ENCODE data around the gene KCP. TPM values are rescaled to one million over a fixed set of nuclear protein-coding genes. Genes with fewer than 3 reads are reported as not detected.

The KCP gene
- polyA plus RNA-seq, 1 of the 3 experiments (the other 2 are of a cell fraction) = not detected

- peaks cover 0 to 11% of the 10 kb centered on the region in 2 experiments; a peak in 2 of 4 replicates for H3K4me1 ChIP-seq (ENCODE audit: control insufficient read depth in 1 of 2, insufficient read depth in 2 of 2, low read depth in 1 of 2, low read length in 1 of 2)
- H2AFZ ChIP-seq (ENCODE audit: low read depth) = no peak overlapping the region
- peaks cover 8% of the 10 kb centered on the region for H3F3A ChIP-seq (replicated peaks; ENCODE audit: insufficient read depth)
- peaks cover 43% of the 10 kb centered on the region for H3K79me2 ChIP-seq (ENCODE audit: insufficient read depth)
- H3K4me3 ChIP-seq (ENCODE audit: low read depth in 2 of 2, low read length in 1 of 2) = no peak overlapping the region
- H3K4me2 ChIP-seq = no peak overlapping the region
- TF ChIP-seq ZBTB33 (IDR thresholded peaks at IDR 0.05; ENCODE audit: borderline replicate concordance, low read depth) (no peak), FOXM1 (IDR thresholded peaks at IDR 0.05; ENCODE audit: low read depth) (no peak), GABPA (IDR thresholded peaks at IDR 0.05; ENCODE audit: low read depth) (no peak), REST (IDR thresholded peaks at IDR 0.05; ENCODE audit: low read depth, low read length) (no peak), YY1 (IDR thresholded peaks at IDR 0.05; ENCODE audit: low read depth) (no peak), PBX3 (IDR thresholded peaks at IDR 0.05) (no peak), NRF1 (IDR thresholded peaks at IDR 0.05; ENCODE audit: low read depth, low read length) (no peak), TEAD4 (IDR thresholded peaks at IDR 0.05; ENCODE audit: borderline replicate concordance, insufficient read depth) (no peak), TAF1 (IDR thresholded peaks at IDR 0.05; ENCODE audit: borderline replicate concordance, low read depth, low read length) (no peak), FOSL2 (IDR thresholded peaks at IDR 0.05; ENCODE audit: borderline replicate concordance, low read depth) (no peak), IRF3 (IDR thresholded peaks at IDR 0.05; ENCODE audit: low read depth, low read length) (no peak)
- no peak for DNase-seq
- 94% methylated on average over 16 of the region's 17 CpGs for WGBS (ENCODE audit: low lambda C conversion rate)
- H3K36me3 ChIP-seq (replicated peaks in 1 of 2; ENCODE audit: control insufficient read depth in 1 of 2, insufficient read depth in 2 of 2, low read length in 1 of 2) = peaks cover 82 to 87% of the 10 kb centered on the region in 2 experiments
- H3K9ac ChIP-seq = no peak overlapping the region
- ChIA-PET POLR2A (no interaction called here), CTCF (no interaction called here)
- peaks cover 91% of the 10 kb centered on the region for H4K20me1 ChIP-seq (ENCODE audit: insufficient read depth)
- H3K9me2 ChIP-seq = no peaks in the 10 kb centered on the region
- H3K27me3 ChIP-seq (ENCODE audit: insufficient read depth) = no peaks in the 10 kb centered on the region
- H3K27ac ChIP-seq (ENCODE audit: low read depth in 2 of 2, low read length in 1 of 2) = no peak overlapping the region
- H3K9me3 ChIP-seq = no peaks in the 10 kb centered on the region
Observed at GRCh38 chr7:128838981-128839731, 71.4 kb downstream of the KCP start.

Measured in SK-N-SH (cell line).